Spleen (tissue), 13 donors: ENCODE results near the gene CHRDL2. TPM values are rescaled to one million over a fixed set of nuclear protein-coding genes. Genes with fewer than 3 reads are reported as not detected.
A peak's percentile ranks its signal among the peaks of the same experiment; 100 is the strongest.

Source experiments
- DNase-seq: peaks from one replicate; pipeline ENCODE4 v3.0.0-alpha.2; 2020
- H3K27ac ChIP-seq, 8 donors: fragments of 200-600 bp; sonication (generic) in 7 of 8; 1 replicate in 4 of 8; 2 replicates in 4 of 8; pipeline versions ENCODE4 v1.5.0 to v1.8.0; 2016 to 2021; ENCODE audit warnings: inconsistent platforms in 4 of 8, mild to moderate bottlenecking in 4 of 8, moderate library complexity in 1 of 8
- H3K27me3 ChIP-seq, 7 donors: fragments of 200-600 bp; sonication (generic) in 6 of 7; replicated peaks in 1 of 7; 1 replicate in 4 of 7; 2 replicates in 3 of 7; pipeline versions ENCODE4 v1.5.0 to v1.8.0; 2016 to 2021; ENCODE audit warnings: inconsistent platforms in 3 of 7, mild to moderate bottlenecking in 1 of 7
- H3K36me3 ChIP-seq, 6 donors: fragments of 200-600 bp; sonication (generic) in 5 of 6; 1 replicate in 4 of 6; 2 replicates in 2 of 6; pipeline versions ENCODE4 v1.5.0 to v1.8.0; 2016 to 2021; ENCODE audit warnings: inconsistent platforms in 2 of 6
- H3K4me1 ChIP-seq, 6 donors: fragments of 200-600 bp; sonication (generic) in 5 of 6; 1 replicate in 3 of 6; 2 replicates in 3 of 6; pipeline versions ENCODE4 v1.5.0 to v1.8.0; 2016 to 2021; ENCODE audit warnings: inconsistent platforms in 3 of 6
- H3K4me3 ChIP-seq, 8 donors: fragments of 200-600 bp; sonication (generic) in 7 of 8; 1 replicate in 4 of 8; 2 replicates in 4 of 8; pipeline versions ENCODE4 v1.5.0 to v1.8.0; 2016 to 2021; ENCODE audit warnings: inconsistent platforms in 4 of 8, mild to moderate bottlenecking in 4 of 8, moderate library complexity in 2 of 8
- H3K9me3 ChIP-seq, 8 donors: fragments of 200-600 bp; sonication (generic) in 7 of 8; 1 replicate in 4 of 8; 2 replicates in 4 of 8; pipeline versions ENCODE4 v1.5.0 to v1.8.0; 2016 to 2021; ENCODE audit warnings: inconsistent platforms in 4 of 8
- CTCF ChIP-seq, 11 experiments: fragments of 200-600 bp in 7 of 11; fragments of 450-650 bp in 4 of 11; sonication (generic) in 4 of 11; IDR thresholded peaks in 8 of 11; conservative IDR thresholded peaks in 3 of 11; 1 replicate in 7 of 11; 2 replicates in 4 of 11; pipeline versions ENCODE4 v1.4.0 to v1.8.0; 2016 to 2021; ENCODE audit warnings: antibody characterized with exemption in 11 of 11, inconsistent platforms in 4 of 11, mild to moderate bottlenecking in 1 of 11
- POLR2A ChIP-seq, 3 donors: fragments of 450-650 bp; IDR thresholded peaks; one replicate each; pipeline ENCODE4 v1.5.1; 2017; ENCODE audit warnings: antibody characterized with exemption in 3 of 3, mild to moderate bottlenecking in 1 of 3
- POLR2AphosphoS5 ChIP-seq, 3 donors: sonication (generic); formaldehyde crosslinking; IDR thresholded peaks; one replicate each; pipeline ENCODE4 v1.5.1; 2017; ENCODE audit warnings: antibody characterized with exemption in 3 of 3
- WGBS, 5 donors: extraction: QIAGEN DNeasy Blood & Tissue Kit in 3 of 5; methylation state at CpG; one replicate each; pipeline versions ENCODE4 v1.1.5 to v1.1.7; 2013 to 2018; 5-methylcytosine and 5-hydroxymethylcytosine counted together
- intact Hi-C: fragments of 100-400 bp; cut with DNase I; formaldehyde crosslinking; loops from one replicate; pipeline ENCODE4 v1.15.0; 2023; ENCODE audit warnings: low total_unique reads
- long read RNA-seq, 2 donors: transcript quantifications; one replicate each; lab custom pipeline, GENCODE V29; 2026
- polyA plus RNA-seq, 3 donors: library from polyadenylated mRNA; stranded (reverse); fragments of 200-250 nt; gene quantifications; one replicate each; pipeline ENCODE4 v1.2.1, GENCODE V29; 2013
- total RNA-seq, 7 donors: library from RNA; depleted of rRNA in 3 of 7; stranded (reverse); fragments of >200 nt in 3 of 7; fragmentation: NEBNext Ultra II Directional in 4 of 7; extraction: Animal tissue kit (Norgen Biotek cat#: 25700) in 4 of 7; gene quantifications; one replicate each; pipeline versions ENCODE4 v1.1.0 to v1.2.1, GENCODE V29; 2016 to 2021
- donor health status: healthy with polysubstance abuse.
- donor health status: DM: no; HTN: no; CAD: no; lungs with moderate emphysema.
- donor health status: DM: no; HTN: no; CAD: no.
- donor health status: Bipolar disorder and iron deficiency.
- donor health status: healthy.
- donor health status: DM: no; HTN: no; CAD: no.
- donor health status: DM: yes; HTN: yes; CAD: no.

Gene CHRDL2
- total RNA-seq (1 to 10 TPM in 3 of 7 donors, not detected in 4; 1.5 to 2.2 (median 1.7) TPM), polyA plus RNA-seq (under 1 TPM in 2 of 3 donors, not detected in 1; 0.24 to 0.91 TPM)
- long read RNA-seq, donor 1 = 0 reads
- long read RNA-seq, donor 2 = 0 reads

- H3K27ac ChIP-seq = no peak within 1 kb of the TSS
- H3K4me3 ChIP-seq = peak within 1 kb of the TSS in 3 of 8 donors; percentile 19 to 57 (median 23)
- H3K36me3 ChIP-seq = no peaks in the 10 kb centered on the region
- no peaks in the 10 kb centered on the region for H3K9me3 ChIP-seq
- H3K27me3 ChIP-seq = peaks cover 3 to 72% (median 31%) of the 10 kb centered on the region in 7 donors
- 11 to 14% (median 12%) methylated on average over 50 to 69 of the region's 69 CpGs for WGBS, 5 donors
- peaks cover 0 to 18% (median 11%) of the 10 kb centered on the region in 6 donors for H3K4me1 ChIP-seq
- TF ChIP-seq CTCF (IDR thresholded peaks at IDR 0.05 in 8 of 11, conservative IDR thresholded peaks at IDR 0.05 in 3 of 11) = no peak
- TF ChIP-seq POLR2AphosphoS5 (IDR thresholded peaks at IDR 0.05) = no peak
- TF ChIP-seq POLR2A (IDR thresholded peaks at IDR 0.05) = no peak
- DNase-seq = no peak
- intact Hi-C loops = no loop called here
These were observed at the start of gene CHRDL2 for GRCh38 chr11:74731301-74732094. TSS of gene CHRDL2 (minus strand) at chr11:74731426. CDS start at chr11:74730888, 538 bp downstream.

- Histone ChIP-seq H3K27me3 (no peaks in the 10 kb centered on the region), H3K4me3 (no peak overlapping the region), H3K4me1 (peaks cover 17 to 92% (median 47%) of the 10 kb centered on the region in 6 donors), H3K36me3 (peaks cover 0 to 4% (median 0%) of the 10 kb centered on the region in 6 donors), H3K9me3 (no peaks in the 10 kb centered on the region), H3K27ac (no peak overlapping the region)
- 88 to 94% (median 92%) methylated on average over 4 of the region's 4 CpGs for WGBS, 5 donors
- TF ChIP-seq POLR2AphosphoS5 (IDR thresholded peaks at IDR 0.05) = no peak
- TF ChIP-seq CTCF (IDR thresholded peaks at IDR 0.05 in 8 of 11, conservative IDR thresholded peaks at IDR 0.05 in 3 of 11) = no peak
- no peak for TF ChIP-seq POLR2A (IDR thresholded peaks at IDR 0.05)
- intact Hi-C loops = no loop called here
- DNase-seq = no peak
These were observed 49.2 kb upstream of the CHRDL2 start for GRCh38 chr11:74780248-74781005.

GRCh38 chr11:74778581-74778980, 47.4 kb upstream of the CHRDL2 start:
- no peak overlapping the region for H3K4me3 ChIP-seq
- no peak for DNase-seq
- H3K36me3 ChIP-seq = peaks cover 0 to 4% (median 0%) of the 10 kb centered on the region in 6 donors
- H3K4me1 ChIP-seq = peaks cover 5 to 88% (median 33%) of the 10 kb centered on the region in 6 donors
- H3K9me3 ChIP-seq = no peaks in the 10 kb centered on the region
- H3K27me3 ChIP-seq = no peaks in the 10 kb centered on the region
- no peak for TF ChIP-seq CTCF (IDR thresholded peaks at IDR 0.05 in 8 of 11, conservative IDR thresholded peaks at IDR 0.05 in 3 of 11)
- TF ChIP-seq POLR2A (IDR thresholded peaks at IDR 0.05) = no peak
- TF ChIP-seq POLR2AphosphoS5 (IDR thresholded peaks at IDR 0.05) = no peak
- no peak overlapping the region for H3K27ac ChIP-seq
- intact Hi-C loops = no loop called here
- WGBS, 5 donors = 93 to 99% (median 97%) methylated on average over 6 of the region's 6 CpGs
